Measurements from ENCODE around the gene MIEF1.

DNA sequence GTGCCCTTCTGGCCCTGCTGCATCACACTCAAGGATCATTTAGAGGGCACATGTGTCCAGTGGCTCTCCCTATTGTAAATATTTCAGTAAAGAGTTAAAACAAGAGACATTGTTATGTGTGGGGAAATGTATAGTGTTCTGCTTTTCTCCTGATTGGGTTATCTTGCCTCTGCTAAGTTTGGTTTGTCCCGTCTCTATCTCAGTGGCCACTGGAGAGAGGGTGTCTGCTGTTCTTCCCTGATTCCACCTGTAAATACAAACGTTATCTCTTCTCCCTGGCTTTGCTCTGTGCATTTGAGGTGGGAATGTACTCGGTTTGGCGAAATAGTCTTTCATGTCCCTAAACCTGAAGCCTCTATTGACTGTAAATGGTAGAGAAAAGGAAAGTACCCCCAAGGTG is 6.3 kb downstream of the MIEF1 start:
- TF ChIP-seq, protein P1, sequence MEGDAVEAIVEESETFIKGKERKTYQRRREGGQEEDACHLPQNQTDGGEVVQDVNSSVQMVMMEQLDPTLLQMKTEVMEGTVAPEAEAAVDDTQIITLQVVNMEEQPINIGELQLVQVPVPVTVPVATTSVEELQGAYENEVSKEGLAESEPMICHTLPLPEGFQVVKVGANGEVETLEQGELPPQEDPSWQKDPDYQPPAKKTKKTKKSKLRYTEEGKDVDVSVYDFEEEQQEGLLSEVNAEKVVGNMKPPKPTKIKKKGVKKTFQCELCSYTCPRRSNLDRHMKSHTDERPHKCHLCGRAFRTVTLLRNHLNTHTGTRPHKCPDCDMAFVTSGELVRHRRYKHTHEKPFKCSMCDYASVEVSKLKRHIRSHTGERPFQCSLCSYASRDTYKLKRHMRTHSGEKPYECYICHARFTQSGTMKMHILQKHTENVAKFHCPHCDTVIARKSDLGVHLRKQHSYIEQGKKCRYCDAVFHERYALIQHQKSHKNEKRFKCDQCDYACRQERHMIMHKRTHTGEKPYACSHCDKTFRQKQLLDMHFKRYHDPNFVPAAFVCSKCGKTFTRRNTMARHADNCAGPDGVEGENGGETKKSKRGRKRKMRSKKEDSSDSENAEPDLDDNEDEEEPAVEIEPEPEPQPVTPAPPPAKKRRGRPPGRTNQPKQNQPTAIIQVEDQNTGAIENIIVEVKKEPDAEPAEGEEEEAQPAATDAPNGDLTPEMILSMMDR (IDR thresholded peaks at IDR 0.05; ENCODE audit: insufficient read depth, low read length) = no peak
- TF ChIP-seq POLR2AphosphoS5 (IDR thresholded peaks at IDR 0.05; ENCODE audit: low read depth) = no peak
- no peak for TF ChIP-seq GABPA (IDR thresholded peaks at IDR 0.05; ENCODE audit: low read depth)
- TF ChIP-seq, protein P2, sequence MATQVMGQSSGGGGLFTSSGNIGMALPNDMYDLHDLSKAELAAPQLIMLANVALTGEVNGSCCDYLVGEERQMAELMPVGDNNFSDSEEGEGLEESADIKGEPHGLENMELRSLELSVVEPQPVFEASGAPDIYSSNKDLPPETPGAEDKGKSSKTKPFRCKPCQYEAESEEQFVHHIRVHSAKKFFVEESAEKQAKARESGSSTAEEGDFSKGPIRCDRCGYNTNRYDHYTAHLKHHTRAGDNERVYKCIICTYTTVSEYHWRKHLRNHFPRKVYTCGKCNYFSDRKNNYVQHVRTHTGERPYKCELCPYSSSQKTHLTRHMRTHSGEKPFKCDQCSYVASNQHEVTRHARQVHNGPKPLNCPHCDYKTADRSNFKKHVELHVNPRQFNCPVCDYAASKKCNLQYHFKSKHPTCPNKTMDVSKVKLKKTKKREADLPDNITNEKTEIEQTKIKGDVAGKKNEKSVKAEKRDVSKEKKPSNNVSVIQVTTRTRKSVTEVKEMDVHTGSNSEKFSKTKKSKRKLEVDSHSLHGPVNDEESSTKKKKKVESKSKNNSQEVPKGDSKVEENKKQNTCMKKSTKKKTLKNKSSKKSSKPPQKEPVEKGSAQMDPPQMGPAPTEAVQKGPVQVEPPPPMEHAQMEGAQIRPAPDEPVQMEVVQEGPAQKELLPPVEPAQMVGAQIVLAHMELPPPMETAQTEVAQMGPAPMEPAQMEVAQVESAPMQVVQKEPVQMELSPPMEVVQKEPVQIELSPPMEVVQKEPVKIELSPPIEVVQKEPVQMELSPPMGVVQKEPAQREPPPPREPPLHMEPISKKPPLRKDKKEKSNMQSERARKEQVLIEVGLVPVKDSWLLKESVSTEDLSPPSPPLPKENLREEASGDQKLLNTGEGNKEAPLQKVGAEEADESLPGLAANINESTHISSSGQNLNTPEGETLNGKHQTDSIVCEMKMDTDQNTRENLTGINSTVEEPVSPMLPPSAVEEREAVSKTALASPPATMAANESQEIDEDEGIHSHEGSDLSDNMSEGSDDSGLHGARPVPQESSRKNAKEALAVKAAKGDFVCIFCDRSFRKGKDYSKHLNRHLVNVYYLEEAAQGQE (IDR thresholded peaks at IDR 0.05; ENCODE audit: insufficient replicate concordance, low read depth) = no peak

Measured in HL-60 (cell line).